Measurements from ENCODE around the gene SHC4. TPM values are rescaled to one million over a fixed set of nuclear protein-coding genes. Genes with fewer than 3 reads are reported as not detected.

Gene SHC4
- total RNA-seq, 1 donor from 2014 or later = 1.1 TPM

Other genes starting within 250 kb of the SHC4 start
- gene CEP152, start 152.8 kb downstream of the SHC4 start, total RNA-seq = 1.2 and 1.6 TPM in 2 replicates
- 273 and 278 TPM in 2 replicates for gene EID1, start 85.8 kb downstream of the SHC4 start, total RNA-seq
- 41.3 and 44.3 TPM in 2 replicates for gene SECISBP2L, start 82.5 kb upstream of the SHC4 start, total RNA-seq
- gene COPS2, start 191.7 kb upstream of the SHC4 start, total RNA-seq = 67.3 and 85.4 TPM in 2 replicates
- 25.2 and 34.6 TPM in 2 replicates for gene GALK2, start 206.3 kb upstream of the SHC4 start, total RNA-seq

All from myocyte (in vitro differentiated cells).